ENCODE measurements around the gene GPER1.

GRCh38 chr7:1059200-1060091 is 28.5 kb upstream of the GPER1 start:
- TF ChIP-seq CTCF (IDR thresholded peaks at IDR 0.05) (no peak), EZH2 (IDR thresholded peaks at IDR 0.05) (no peak)
